GM12891 (cell line): ENCODE results near the gene AHNAK.

ENCODE experiments used
- PAX5 ChIP-seq: IDR thresholded peaks from 2 replicates; pipeline ENCODE4 v1.6.1; 2011; ENCODE audit warnings: low read length, moderate library complexity, mild to moderate bottlenecking; ENCODE audit not compliant: insufficient read depth, severe bottlenecking
- POLR2A ChIP-seq: IDR thresholded peaks from 2 replicates; pipeline ENCODE4 v1.6.1; 2011; ENCODE audit warnings: low read depth, low read length, control low read depth
- POLR2AphosphoS5 ChIP-seq: IDR thresholded peaks from 2 replicates; pipeline ENCODE4 v1.6.1; 2011; ENCODE audit warnings: low read depth, low read length, control low read depth
- POU2F2 ChIP-seq: IDR thresholded peaks from 2 replicates; pipeline ENCODE4 v1.6.1; 2011; ENCODE audit warnings: low read depth, mild to moderate bottlenecking, control low read depth, low read length, moderate library complexity
- TAF1 ChIP-seq: IDR thresholded peaks from 2 replicates; pipeline ENCODE4 v1.6.1; 2011; ENCODE audit warnings: low read depth, low read length, control low read depth

DNA sequence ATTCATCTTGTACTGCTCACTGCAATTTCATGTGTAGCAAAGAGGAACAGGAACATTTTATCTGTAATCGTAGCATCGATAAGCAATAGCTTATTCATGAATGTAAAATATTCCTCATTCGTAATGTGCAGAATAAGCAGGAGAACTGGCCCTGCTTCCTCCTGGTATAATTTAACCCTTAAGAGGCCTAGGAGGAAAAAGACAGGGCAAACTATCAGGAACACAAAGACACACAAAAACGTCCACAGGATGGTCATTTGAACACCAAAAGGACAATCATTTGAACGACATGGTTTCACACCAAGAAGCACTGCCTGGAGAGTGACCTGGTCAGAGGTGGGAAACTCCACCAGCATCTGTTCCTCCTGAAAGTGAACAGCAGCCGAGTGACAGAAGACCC, 63.9 kb downstream of the AHNAK start:
- no peak for TF ChIP-seq POLR2A
- TF ChIP-seq POLR2AphosphoS5: no peak
- no peak for TF ChIP-seq TAF1
- TF ChIP-seq PAX5: no peak
- TF ChIP-seq POU2F2: no peak
